ENCODE results near the gene ANXA4. TPM values are rescaled to one million over a fixed set of nuclear protein-coding genes. Genes with fewer than 3 reads are reported as not detected.
A peak's percentile ranks its signal among the peaks of the same experiment; 100 is the strongest.

Gene ANXA4
- total RNA-seq, 1 donor from 2014 or later, result 30.6 TPM

DNA sequence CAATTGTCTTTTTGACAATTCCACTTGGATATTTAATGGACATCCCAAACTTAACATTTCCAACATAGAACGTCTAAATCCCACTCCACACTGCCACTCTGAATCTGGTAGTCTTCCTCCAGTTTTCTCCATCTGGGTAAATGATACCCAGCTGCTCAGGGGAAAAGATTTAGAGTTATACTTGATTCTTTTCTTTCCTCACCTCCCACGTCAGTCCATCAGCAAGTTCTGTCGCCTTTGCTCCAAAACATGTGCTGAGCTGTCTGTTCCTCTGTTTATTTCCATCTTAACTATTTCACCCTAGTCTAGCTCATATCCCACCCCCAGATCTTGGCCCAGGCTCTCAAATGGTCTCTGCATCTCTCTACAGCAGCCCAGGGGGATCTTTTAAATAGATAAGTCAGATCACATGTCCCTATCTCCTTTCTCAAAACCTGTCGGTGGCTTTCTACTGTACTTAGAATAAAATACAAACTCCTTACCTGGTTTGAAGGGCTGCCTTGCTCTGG lies 44.2 kb downstream of the ANXA4 start:
- no peaks in the 10 kb centered on the region for H3K9me3 ChIP-seq (replicated peaks)
- H3K36me3 ChIP-seq, result no peaks in the 10 kb centered on the region
- H3K27ac ChIP-seq (replicated peaks), result no peak overlapping the region
- TF ChIP-seq, protein P1, sequence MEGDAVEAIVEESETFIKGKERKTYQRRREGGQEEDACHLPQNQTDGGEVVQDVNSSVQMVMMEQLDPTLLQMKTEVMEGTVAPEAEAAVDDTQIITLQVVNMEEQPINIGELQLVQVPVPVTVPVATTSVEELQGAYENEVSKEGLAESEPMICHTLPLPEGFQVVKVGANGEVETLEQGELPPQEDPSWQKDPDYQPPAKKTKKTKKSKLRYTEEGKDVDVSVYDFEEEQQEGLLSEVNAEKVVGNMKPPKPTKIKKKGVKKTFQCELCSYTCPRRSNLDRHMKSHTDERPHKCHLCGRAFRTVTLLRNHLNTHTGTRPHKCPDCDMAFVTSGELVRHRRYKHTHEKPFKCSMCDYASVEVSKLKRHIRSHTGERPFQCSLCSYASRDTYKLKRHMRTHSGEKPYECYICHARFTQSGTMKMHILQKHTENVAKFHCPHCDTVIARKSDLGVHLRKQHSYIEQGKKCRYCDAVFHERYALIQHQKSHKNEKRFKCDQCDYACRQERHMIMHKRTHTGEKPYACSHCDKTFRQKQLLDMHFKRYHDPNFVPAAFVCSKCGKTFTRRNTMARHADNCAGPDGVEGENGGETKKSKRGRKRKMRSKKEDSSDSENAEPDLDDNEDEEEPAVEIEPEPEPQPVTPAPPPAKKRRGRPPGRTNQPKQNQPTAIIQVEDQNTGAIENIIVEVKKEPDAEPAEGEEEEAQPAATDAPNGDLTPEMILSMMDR (IDR thresholded peaks at IDR 0.05; ENCODE audit: borderline replicate concordance), result no peak
- no peaks in the 10 kb centered on the region for H3K27me3 ChIP-seq (ENCODE audit: low read depth)
- peaks cover 20% of the 10 kb centered on the region for H3K4me1 ChIP-seq
- H3K4me3 ChIP-seq, result no peak overlapping the region
- no peak for DNase-seq
- intact Hi-C loops (cut with micrococcal nuclease), result no loop called here

DNA sequence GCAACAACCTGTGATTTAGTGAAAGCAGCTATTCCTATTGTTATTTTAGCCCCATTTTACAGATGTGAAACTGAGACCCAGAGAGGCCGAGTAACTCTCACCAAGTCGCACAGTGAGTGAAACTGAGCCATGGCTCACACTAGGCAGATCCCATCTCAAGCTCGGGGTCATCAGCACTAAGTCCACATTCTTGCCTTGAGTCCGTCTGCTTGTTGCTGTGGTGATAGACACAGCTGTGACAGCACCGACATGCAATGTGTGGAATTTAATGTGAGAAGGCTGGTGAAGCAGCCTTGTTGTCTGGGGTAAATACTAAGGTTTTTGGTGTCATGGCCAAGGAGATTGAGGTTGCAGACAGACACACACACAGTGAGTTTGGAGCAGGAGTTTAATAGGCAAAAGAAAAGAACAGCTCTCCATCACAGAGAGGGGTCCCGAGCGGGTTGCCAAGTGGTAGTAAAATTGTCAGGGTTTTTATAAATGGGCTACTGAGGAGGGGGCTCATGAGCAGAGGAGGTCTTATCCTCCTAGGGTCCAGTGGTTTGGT lies 47.3 kb downstream of the ANXA4 start:
- H3K4me1 ChIP-seq, result peaks cover 24% of the 10 kb centered on the region
- peak overlapping the region; percentile 63 for H3K27ac ChIP-seq (replicated peaks)
- no peaks in the 10 kb centered on the region for H3K27me3 ChIP-seq (ENCODE audit: low read depth)
- intact Hi-C loops (cut with micrococcal nuclease), result no loop called here
- no peak overlapping the region for H3K4me3 ChIP-seq
- H3K9me3 ChIP-seq (replicated peaks), result no peaks in the 10 kb centered on the region
- DNase-seq, result no peak
- no peaks in the 10 kb centered on the region for H3K36me3 ChIP-seq
- TF ChIP-seq, protein P1 (IDR thresholded peaks at IDR 0.05; ENCODE audit: borderline replicate concordance), result no peak

DNA sequence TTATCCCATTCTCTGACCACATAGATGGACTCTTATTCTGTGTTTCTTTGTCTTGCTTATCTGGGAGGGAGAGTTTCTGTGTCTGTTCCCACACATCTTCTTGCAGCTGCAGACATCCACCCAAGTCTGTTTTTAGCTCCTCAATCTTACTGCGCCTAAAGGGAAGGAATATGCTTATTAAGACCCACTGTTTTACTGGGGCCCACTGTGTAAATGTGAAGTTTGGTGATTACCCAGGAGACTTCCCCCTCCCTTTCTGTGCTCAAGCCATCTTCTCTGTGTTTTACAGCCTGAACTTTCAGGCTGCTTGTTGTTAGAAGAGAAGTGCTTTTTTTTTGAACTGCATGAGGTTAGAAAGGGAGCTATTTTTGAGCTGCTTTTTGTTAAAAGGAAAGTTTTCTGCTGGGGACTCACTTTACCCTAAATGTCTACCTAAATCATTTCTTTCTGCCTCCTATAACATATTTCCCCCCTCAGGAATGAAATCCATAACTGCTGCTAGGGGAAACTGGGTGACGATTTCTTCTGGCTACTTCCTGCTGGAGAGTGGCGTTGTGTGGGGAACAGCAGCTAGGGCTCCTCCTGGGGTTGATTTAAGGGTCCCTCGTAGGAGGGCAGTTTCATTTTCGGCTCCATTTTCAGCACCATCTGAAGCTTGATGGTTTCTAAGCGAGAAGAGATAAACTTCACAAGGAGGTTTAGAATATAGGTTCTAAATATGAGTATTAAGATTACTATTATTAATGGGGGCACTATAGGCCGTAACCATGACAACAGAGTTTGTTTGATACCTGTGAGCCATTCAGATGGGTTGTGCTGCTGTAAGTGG lies 48.1 kb downstream of the ANXA4 start:
- Histone ChIP-seq H3K4me1 (peaks cover 24% of the 10 kb centered on the region), H3K36me3 (no peaks in the 10 kb centered on the region), H3K4me3 (peak overlapping the region; percentile 16), H3K27me3 (ENCODE audit: low read depth) (no peaks in the 10 kb centered on the region), H3K27ac (replicated peaks) (peak overlapping the region; percentile 63), H3K9me3 (replicated peaks) (no peaks in the 10 kb centered on the region)
- TF ChIP-seq, protein P1 (IDR thresholded peaks at IDR 0.05; ENCODE audit: borderline replicate concordance), result no peak
- no peak for DNase-seq
- intact Hi-C loops (cut with micrococcal nuclease), result no loop called here

DNA sequence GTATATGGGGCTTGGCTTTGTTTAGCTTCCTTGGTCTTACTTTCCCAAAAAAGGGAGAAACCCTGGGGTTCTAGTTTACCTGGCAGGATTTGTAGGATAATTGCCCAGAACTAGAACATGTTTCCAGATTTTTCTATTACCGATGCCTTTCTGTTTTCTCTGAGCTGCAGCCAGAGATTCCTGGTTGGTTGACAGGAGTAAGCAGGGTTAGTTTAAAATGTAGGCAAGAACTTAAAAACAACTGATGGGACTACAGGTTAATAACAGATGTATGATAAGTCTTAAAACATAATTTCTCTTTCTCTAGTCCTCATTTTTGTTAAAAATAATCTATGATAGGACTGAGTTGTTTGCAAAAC lies 48.6 kb downstream of the ANXA4 start:
- TF ChIP-seq, protein P1 (IDR thresholded peaks at IDR 0.05; ENCODE audit: borderline replicate concordance), result no peak
- no peak for DNase-seq
- H3K4me1 ChIP-seq, result peaks cover 24% of the 10 kb centered on the region
- H3K36me3 ChIP-seq, result no peaks in the 10 kb centered on the region
- intact Hi-C loops (cut with micrococcal nuclease), result no loop called here
- H3K9me3 ChIP-seq (replicated peaks), result no peaks in the 10 kb centered on the region
- peak overlapping the region; percentile 16 for H3K4me3 ChIP-seq
- no peaks in the 10 kb centered on the region for H3K27me3 ChIP-seq (ENCODE audit: low read depth)
- H3K27ac ChIP-seq (replicated peaks), result peak overlapping the region; percentile 63

DNA sequence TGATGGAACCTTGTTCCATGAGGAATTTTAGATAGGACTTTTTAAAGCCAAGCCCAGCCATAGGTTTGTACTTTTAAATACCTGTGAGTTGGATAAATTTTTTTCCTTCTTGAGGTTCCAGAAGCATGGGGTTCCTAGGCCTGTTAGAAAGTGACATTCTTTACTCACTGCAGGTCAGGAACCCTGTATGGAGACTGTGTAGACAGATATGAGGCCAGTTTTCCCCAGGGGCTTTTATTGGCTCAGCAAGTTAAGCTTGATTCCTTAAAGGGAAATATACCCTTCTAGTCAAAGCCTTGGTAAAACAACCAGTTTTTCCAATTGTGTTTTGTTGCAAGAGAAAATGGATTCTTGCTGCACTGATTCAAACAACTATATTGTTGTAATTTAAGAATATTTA lies 49.1 kb downstream of the ANXA4 start:
- no peaks in the 10 kb centered on the region for H3K9me3 ChIP-seq (replicated peaks)
- peak overlapping the region; percentile 63 for H3K27ac ChIP-seq (replicated peaks)
- no peaks in the 10 kb centered on the region for H3K27me3 ChIP-seq (ENCODE audit: low read depth)
- TF ChIP-seq, protein P1 (IDR thresholded peaks at IDR 0.05; ENCODE audit: borderline replicate concordance), result no peak
- intact Hi-C loops (cut with micrococcal nuclease), result no loop called here
- DNase-seq, result no peak
- peaks cover 24% of the 10 kb centered on the region for H3K4me1 ChIP-seq
- H3K4me3 ChIP-seq, result no peak overlapping the region
- H3K36me3 ChIP-seq, result no peaks in the 10 kb centered on the region

All from left ventricle myocardium inferior (tissue), 1 donor.